Skeletal muscle tissue (tissue), 4 donors: ENCODE results near the gene TUBB4B. TPM values are rescaled to one million over a fixed set of nuclear protein-coding genes. Genes with fewer than 3 reads are reported as not detected.

Experiments
- H3K27ac ChIP-seq: one replicate; pipeline ENCODE4 v1.7.0; 2013; ENCODE audit warnings: mild to moderate bottlenecking, low read depth, low read length, inconsistent platforms
- H3K27me3 ChIP-seq, 3 donors: one replicate each; pipeline ENCODE4 v1.7.0; 2013; ENCODE audit warnings: low read length in 3 of 3; ENCODE audit not compliant: control insufficient read depth in 3 of 3, insufficient read depth in 3 of 3
- H3K36me3 ChIP-seq, 3 donors: one replicate each; pipeline ENCODE4 v1.7.0; 2013; ENCODE audit warnings: low read length in 3 of 3; ENCODE audit not compliant: control insufficient read depth in 3 of 3, insufficient read depth in 3 of 3
- H3K4me1 ChIP-seq, 3 donors: one replicate each; pipeline ENCODE4 v1.7.0; 2013; ENCODE audit warnings: low read length in 3 of 3, mild to moderate bottlenecking in 3 of 3; ENCODE audit not compliant: control insufficient read depth in 3 of 3, insufficient read depth in 3 of 3
- H3K4me3 ChIP-seq, 3 donors: one replicate each; pipeline ENCODE4 v1.7.0; 2013; ENCODE audit warnings: low read length in 3 of 3
- H3K9ac ChIP-seq, 3 donors: one replicate each; pipeline ENCODE4 v1.7.0; 2013; ENCODE audit warnings: low read length in 3 of 3, mild to moderate bottlenecking in 3 of 3, moderate library complexity in 2 of 3, low read depth in 1 of 3
- H3K9me3 ChIP-seq, 3 donors: one replicate each; pipeline ENCODE4 v1.7.0; 2013; ENCODE audit warnings: low read length in 3 of 3; ENCODE audit not compliant: control insufficient read depth in 3 of 3
- total RNA-seq: library from RNA; depleted of rRNA; stranded (reverse); fragments of >200 nt; gene quantifications from one replicate; pipeline ENCODE4 v1.2.3, GENCODE V29; 2014
- donor health status: Osteomylitis.

TUBB4B gene
- total RNA-seq, 1 donor from 2014 or later, result 97.1 TPM

- peaks cover 6 to 21% (median 10%) of the 10 kb centered on the region in 3 donors for H3K4me1 ChIP-seq
- no peak overlapping the region for H3K4me3 ChIP-seq
- H3K27ac ChIP-seq, result no peak overlapping the region
- no peaks in the 10 kb centered on the region for H3K9me3 ChIP-seq
- H3K9ac ChIP-seq, result no peak overlapping the region
- no peaks in the 10 kb centered on the region for H3K36me3 ChIP-seq
- H3K27me3 ChIP-seq, result peaks cover 44 to 65% (median 63%) of the 10 kb centered on the region in 3 donors
Observed at GRCh38 chr9:137231372-137232039, 9.6 kb upstream of the TUBB4B start.

DNA sequence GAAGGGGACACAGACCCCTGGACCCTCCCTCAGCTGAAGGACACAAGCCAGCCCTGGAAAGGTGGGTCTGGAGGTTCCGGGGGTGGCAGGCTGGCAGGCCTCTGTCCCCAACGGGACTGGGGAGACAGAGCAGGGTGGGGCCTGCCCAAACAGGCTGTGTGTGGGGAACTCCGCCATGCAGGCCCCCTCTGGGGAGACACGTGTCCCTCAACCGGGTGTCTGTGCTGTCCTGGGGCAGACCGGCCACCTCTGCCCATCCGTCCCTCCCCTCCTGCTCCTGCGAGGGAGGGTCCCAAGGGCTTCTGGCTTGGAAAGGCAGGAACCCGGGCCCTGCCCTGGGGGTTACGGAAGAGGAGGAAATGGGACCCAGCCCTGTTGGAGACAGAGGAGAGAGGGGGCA, 9.0 kb upstream of the TUBB4B start:
- Histone ChIP-seq H3K36me3 (no peaks in the 10 kb centered on the region), H3K27me3 (peaks cover 38 to 60% (median 59%) of the 10 kb centered on the region in 3 donors), H3K9me3 (no peaks in the 10 kb centered on the region), H3K27ac (no peak overlapping the region), H3K9ac (no peak overlapping the region), H3K4me3 (no peak overlapping the region), H3K4me1 (peaks cover 12 to 25% (median 16%) of the 10 kb centered on the region in 3 donors)

- peaks cover 16 to 25% (median 20%) of the 10 kb centered on the region in 3 donors for H3K4me1 ChIP-seq
- no peak overlapping the region for H3K4me3 ChIP-seq
- H3K36me3 ChIP-seq, result no peaks in the 10 kb centered on the region
- H3K9ac ChIP-seq, result no peak overlapping the region
- no peak overlapping the region for H3K27ac ChIP-seq
- no peaks in the 10 kb centered on the region for H3K9me3 ChIP-seq
- peaks cover 34 to 60% (median 55%) of the 10 kb centered on the region in 3 donors for H3K27me3 ChIP-seq
Observed at GRCh38 chr9:137232510-137232909, 8.6 kb upstream of the TUBB4B start.

DNA sequence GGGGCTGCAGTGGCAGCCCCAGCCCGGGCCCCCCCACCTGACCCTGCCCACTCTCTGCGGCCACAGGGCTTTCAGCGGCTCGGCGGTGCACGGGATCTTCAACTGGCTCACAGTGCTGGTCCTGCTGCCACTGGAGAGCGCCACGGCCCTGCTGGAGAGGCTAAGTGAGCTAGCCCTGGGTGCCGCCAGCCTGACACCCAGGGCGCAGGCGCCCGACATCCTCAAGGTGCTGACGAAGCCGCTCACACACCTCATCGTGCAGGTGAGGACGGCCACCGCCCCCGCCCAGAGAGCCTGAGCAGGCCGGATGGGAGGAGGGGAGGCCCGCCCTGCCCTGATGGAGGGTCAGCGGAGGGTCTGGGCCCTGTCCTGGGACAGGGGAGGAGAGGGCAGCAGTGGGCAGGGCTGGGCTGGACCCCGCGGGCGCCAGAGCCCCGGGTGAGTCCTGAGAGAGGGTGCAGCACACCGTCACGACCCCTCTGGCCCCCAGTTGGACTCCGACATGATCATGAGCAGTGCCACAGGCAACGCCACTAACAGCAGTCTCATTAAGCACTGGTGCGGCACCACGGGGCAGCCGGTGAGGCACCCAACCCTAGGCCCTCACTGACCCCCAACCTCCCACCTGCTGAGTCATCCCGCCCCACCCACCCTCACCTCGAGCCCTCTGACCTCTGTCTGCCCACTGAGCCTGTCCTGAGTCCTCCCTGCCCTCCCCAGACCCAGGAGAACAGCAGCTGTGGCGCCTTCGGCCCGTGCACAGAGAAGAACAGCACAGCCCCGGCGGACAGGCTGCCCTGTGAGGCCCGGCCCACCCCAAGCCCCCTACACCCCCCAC, 7.7 kb upstream of the TUBB4B start:
- no peak overlapping the region for H3K4me3 ChIP-seq
- no peak overlapping the region for H3K27ac ChIP-seq

GRCh38 chr9:137234055-137234697, 6.9 kb upstream of the TUBB4B start:
- H3K4me3 ChIP-seq, result no peak overlapping the region
- no peak overlapping the region for H3K27ac ChIP-seq
- peaks cover 22 to 47% (median 42%) of the 10 kb centered on the region in 3 donors for H3K27me3 ChIP-seq
- H3K9ac ChIP-seq, result no peak overlapping the region
- peaks cover 32 to 41% (median 37%) of the 10 kb centered on the region in 3 donors for H3K4me1 ChIP-seq
- no peaks in the 10 kb centered on the region for H3K36me3 ChIP-seq
- H3K9me3 ChIP-seq, result no peaks in the 10 kb centered on the region

More for the DNA sequence above, 7.7 kb upstream of the TUBB4B start:
- peaks cover 24 to 33% (median 29%) of the 10 kb centered on the region in 3 donors for H3K4me1 ChIP-seq
- H3K27me3 ChIP-seq, result peaks cover 29 to 55% (median 50%) of the 10 kb centered on the region in 3 donors
- no peaks in the 10 kb centered on the region for H3K9me3 ChIP-seq
- no peaks in the 10 kb centered on the region for H3K36me3 ChIP-seq
- no peak overlapping the region for H3K9ac ChIP-seq

GRCh38 chr9:137234758-137235423, 6.2 kb upstream of the TUBB4B start:
- Histone ChIP-seq H3K27me3 (peaks cover 15 to 42% (median 37%) of the 10 kb centered on the region in 3 donors), H3K4me1 (peaks cover 33 to 45% (median 40%) of the 10 kb centered on the region in 3 donors), H3K4me3 (no peak overlapping the region), H3K9ac (no peak overlapping the region), H3K36me3 (no peaks in the 10 kb centered on the region), H3K9me3 (no peaks in the 10 kb centered on the region), H3K27ac (no peak overlapping the region)

GRCh38 chr9:137235424-137236237, 5.5 kb upstream of the TUBB4B start:
- peaks cover 7 to 35% (median 30%) of the 10 kb centered on the region in 3 donors for H3K27me3 ChIP-seq
- no peaks in the 10 kb centered on the region for H3K9me3 ChIP-seq
- H3K36me3 ChIP-seq, result no peaks in the 10 kb centered on the region
- H3K9ac ChIP-seq, result peak overlapping the region; percentile 33 to 74 (median 64)
- H3K4me1 ChIP-seq, result peaks cover 36 to 45% (median 42%) of the 10 kb centered on the region in 3 donors
- H3K4me3 ChIP-seq, result peak overlapping the region in 2 of 3 donors; percentile 56 to 61
- no peak overlapping the region for H3K27ac ChIP-seq

DNA sequence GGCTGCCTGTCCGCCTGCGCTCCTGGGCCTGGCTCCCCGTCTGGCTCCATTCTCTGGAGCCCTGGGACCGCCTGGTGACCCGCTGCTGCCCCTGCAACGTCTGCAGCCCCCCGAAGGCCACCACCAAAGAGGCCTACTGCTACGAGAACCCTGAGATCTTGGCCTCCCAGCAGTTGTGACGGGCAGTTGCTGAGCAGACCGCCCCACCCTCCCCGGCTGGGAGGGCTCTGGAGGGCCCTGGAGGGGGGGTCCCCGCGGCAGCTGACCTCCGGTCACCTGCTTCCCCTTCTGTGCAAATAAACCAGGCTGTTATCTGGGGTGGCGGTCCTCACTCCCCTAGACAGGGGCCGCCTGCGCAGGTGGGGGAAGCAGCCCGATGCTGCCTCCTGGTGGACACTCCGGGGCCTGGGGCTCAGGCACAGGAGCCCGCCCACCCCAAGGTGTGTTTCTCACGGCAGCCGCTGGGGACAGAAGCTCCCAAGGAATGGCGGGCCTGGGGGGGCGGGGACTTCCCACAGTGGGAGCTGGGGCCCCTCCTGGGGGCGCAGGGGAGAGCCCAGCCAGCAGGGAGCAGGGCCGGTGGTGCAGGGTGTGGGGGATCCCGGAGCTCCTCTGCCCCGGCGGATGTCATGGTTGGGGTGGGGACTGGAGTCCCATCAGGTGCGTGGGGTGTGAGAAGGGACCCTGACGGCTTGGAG, 4.7 kb upstream of the TUBB4B start:
- peaks cover 1 to 27% (median 22%) of the 10 kb centered on the region in 3 donors for H3K27me3 ChIP-seq
- no peaks in the 10 kb centered on the region for H3K36me3 ChIP-seq
- H3K9me3 ChIP-seq, result no peaks in the 10 kb centered on the region
- peak overlapping the region; percentile 81 for H3K27ac ChIP-seq
- peak overlapping the region; percentile 64 to 74 (median 68) for H3K9ac ChIP-seq
- H3K4me3 ChIP-seq, result peak overlapping the region; percentile 48 to 64 (median 61)
- peaks cover 36 to 45% (median 42%) of the 10 kb centered on the region in 3 donors for H3K4me1 ChIP-seq
